BE2C (cell line): ENCODE data around the gene MYO1C.
"Not testable (repeated sequence)": the region's sequence is repeated elsewhere in the genome, so short reads cannot be mapped to it uniquely, and the experiment has no call there.

Experiments
- DNase-seq: peaks from one replicate; pipeline ENCODE4 v3.0.0-alpha.2; 2020
- H3K27me3 ChIP-seq: fragments of 250-450 bp; sonication (Bioruptor Pico); 2 replicates; pipeline ENCODE4 v1.5.1; 2020; ENCODE audit warnings: mild to moderate bottlenecking
- H3K36me3 ChIP-seq: fragments of 250-450 bp; sonication (Bioruptor Pico); 2 replicates; pipeline ENCODE4 v1.5.1; 2020; ENCODE audit warnings: mild to moderate bottlenecking
- H3K4me1 ChIP-seq: fragments of 250-450 bp; sonication (Bioruptor Pico); 2 replicates; pipeline ENCODE4 v1.5.1; 2020
- H3K4me3 ChIP-seq: 2 replicates; pipeline ENCODE4 v1.5.1; 2011; ENCODE audit warnings: low read depth, low read length
- H3K9me3 ChIP-seq: fragments of 250-450 bp; sonication (Bioruptor Pico); 2 replicates; pipeline ENCODE4 v1.5.1; 2020
- CTCF ChIP-seq: IDR thresholded peaks from 2 replicates; pipeline ENCODE4 v1.5.1; 2012; ENCODE audit warnings: mild to moderate bottlenecking, low read depth, low read length

MYO1C gene

GRCh38 chr17:1509290-1509881 lies 16.9 kb upstream of the MYO1C start:
- no peak for TF ChIP-seq CTCF
- H3K4me3 ChIP-seq, result no peak overlapping the region
- H3K27me3 ChIP-seq, result no peaks in the 10 kb centered on the region
- no peaks in the 10 kb centered on the region for H3K36me3 ChIP-seq
- DNase-seq, result no peak
- H3K4me1 ChIP-seq, result no peaks in the 10 kb centered on the region
- no peaks in the 10 kb centered on the region for H3K9me3 ChIP-seq

- not testable (repeated sequence) for H3K36me3 ChIP-seq, DNase-seq, H3K27me3 ChIP-seq, H3K9me3 ChIP-seq, H3K4me3 ChIP-seq, H3K4me1 ChIP-seq
Measured at GRCh38 chr17:1508709-1509108, 16.2 kb upstream of the MYO1C start.

- no peak for DNase-seq
- H3K36me3 ChIP-seq, result no peaks in the 10 kb centered on the region
- no peaks in the 10 kb centered on the region for H3K4me1 ChIP-seq
- no peak for TF ChIP-seq CTCF
- no peaks in the 10 kb centered on the region for H3K9me3 ChIP-seq
- no peak overlapping the region for H3K4me3 ChIP-seq
- H3K27me3 ChIP-seq, result no peaks in the 10 kb centered on the region
Measured at GRCh38 chr17:1506649-1507267, 14.3 kb upstream of the MYO1C start.

GRCh38 chr17:1505586-1505985 lies 13.1 kb upstream of the MYO1C start:
- H3K4me3 ChIP-seq, result no peak overlapping the region
- H3K9me3 ChIP-seq, result no peaks in the 10 kb centered on the region
- no peak for DNase-seq
- no peaks in the 10 kb centered on the region for H3K4me1 ChIP-seq
- H3K27me3 ChIP-seq, result no peaks in the 10 kb centered on the region
- no peaks in the 10 kb centered on the region for H3K36me3 ChIP-seq
- TF ChIP-seq CTCF, result no peak

GRCh38 chr17:1504866-1505265 lies 12.4 kb upstream of the MYO1C start:
- H3K36me3 ChIP-seq, result no peaks in the 10 kb centered on the region
- H3K4me3 ChIP-seq, result no peak overlapping the region
- TF ChIP-seq CTCF, result no peak
- no peaks in the 10 kb centered on the region for H3K27me3 ChIP-seq
- no peak for DNase-seq
- H3K4me1 ChIP-seq, result no peaks in the 10 kb centered on the region
- no peaks in the 10 kb centered on the region for H3K9me3 ChIP-seq

GRCh38 chr17:1503699-1504098 lies 11.2 kb upstream of the MYO1C start:
- Histone ChIP-seq H3K4me3 (no peak overlapping the region), H3K4me1 (no peaks in the 10 kb centered on the region), H3K36me3 (no peaks in the 10 kb centered on the region), H3K9me3 (no peaks in the 10 kb centered on the region), H3K27me3 (no peaks in the 10 kb centered on the region)
- DNase-seq, result no peak
- no peak for TF ChIP-seq CTCF
